DMS79 treated with DMSO at 0.1 percent for 48 hours (cell line): ENCODE data around the gene PHKB.

Experiments
- DNase-seq: peaks from one replicate; lab custom pipeline; 2025; lab: John Stamatoyannopoulos, UW

The PHKB gene

GRCh38 chr16:47729701-47730100 lies 268.6 kb downstream of the PHKB start:
- no peak for DNase-seq

GRCh38 chr16:47731252-47731651 lies 270.1 kb downstream of the PHKB start:
- no peak for DNase-seq

GRCh38 chr16:47732122-47732521 lies 271.0 kb downstream of the PHKB start:
- DNase-seq = no peak

- DNase-seq = no peak
Measured at GRCh38 chr16:47732523-47733111, 271.5 kb downstream of the PHKB start.

- DNase-seq = peak; percentile 16
Measured at GRCh38 chr16:47734081-47734857, 273.1 kb downstream of the PHKB start.

GRCh38 chr16:47734987-47735594 lies 274.0 kb downstream of the PHKB start:
- DNase-seq = peak; percentile 65

GRCh38 chr16:47750371-47750770 lies 289.2 kb downstream of the PHKB start:
- DNase-seq = no peak
